HG03521 (cell line): ENCODE results near the gene TRMT61A.
"Not testable (repeated sequence)": the region's sequence is repeated elsewhere in the genome, so short reads cannot be mapped to it uniquely, and the experiment has no call there.

Experiments
- ATAC-seq: cut with Tn5 transposase; IDR thresholded peaks from one replicate; pipeline ENCODE4 v1.9.1; 2021; ENCODE audit warnings: mild to moderate bottlenecking, moderate library complexity; ENCODE audit not compliant: unreplicated experiment

The TRMT61A gene

DNA sequence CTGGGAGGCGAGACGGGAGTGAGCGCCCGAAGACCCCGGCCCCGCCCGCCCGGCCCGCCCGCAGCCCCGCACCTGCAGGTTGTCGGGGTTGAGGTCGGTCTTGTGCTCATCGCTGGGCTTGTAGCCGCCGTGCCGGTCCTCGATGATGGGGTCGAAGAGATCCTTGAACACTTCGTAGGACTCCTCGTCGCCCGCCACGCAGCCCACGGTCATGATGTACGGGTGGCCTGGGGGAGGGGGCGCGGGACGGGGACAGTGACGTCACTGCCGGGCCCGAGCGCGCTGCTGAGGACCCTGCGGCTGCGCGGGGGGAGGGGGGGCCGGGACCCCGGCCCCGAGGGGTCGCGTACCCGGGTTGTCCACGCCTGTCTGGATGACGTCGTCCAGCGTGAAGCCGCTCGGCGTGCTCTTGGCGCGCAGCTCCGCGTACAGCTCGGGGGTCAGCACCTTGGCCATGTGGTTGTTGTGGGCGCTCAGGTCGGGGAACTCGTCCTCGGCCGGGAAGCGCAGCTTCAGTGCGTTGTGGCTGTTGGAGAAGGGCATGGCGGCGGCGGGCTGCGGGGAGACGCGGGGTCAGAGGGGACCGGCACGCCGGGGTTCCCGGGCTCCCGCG, 6.9 kb upstream of the TRMT61A start:
- ATAC-seq, result no peak

DNA sequence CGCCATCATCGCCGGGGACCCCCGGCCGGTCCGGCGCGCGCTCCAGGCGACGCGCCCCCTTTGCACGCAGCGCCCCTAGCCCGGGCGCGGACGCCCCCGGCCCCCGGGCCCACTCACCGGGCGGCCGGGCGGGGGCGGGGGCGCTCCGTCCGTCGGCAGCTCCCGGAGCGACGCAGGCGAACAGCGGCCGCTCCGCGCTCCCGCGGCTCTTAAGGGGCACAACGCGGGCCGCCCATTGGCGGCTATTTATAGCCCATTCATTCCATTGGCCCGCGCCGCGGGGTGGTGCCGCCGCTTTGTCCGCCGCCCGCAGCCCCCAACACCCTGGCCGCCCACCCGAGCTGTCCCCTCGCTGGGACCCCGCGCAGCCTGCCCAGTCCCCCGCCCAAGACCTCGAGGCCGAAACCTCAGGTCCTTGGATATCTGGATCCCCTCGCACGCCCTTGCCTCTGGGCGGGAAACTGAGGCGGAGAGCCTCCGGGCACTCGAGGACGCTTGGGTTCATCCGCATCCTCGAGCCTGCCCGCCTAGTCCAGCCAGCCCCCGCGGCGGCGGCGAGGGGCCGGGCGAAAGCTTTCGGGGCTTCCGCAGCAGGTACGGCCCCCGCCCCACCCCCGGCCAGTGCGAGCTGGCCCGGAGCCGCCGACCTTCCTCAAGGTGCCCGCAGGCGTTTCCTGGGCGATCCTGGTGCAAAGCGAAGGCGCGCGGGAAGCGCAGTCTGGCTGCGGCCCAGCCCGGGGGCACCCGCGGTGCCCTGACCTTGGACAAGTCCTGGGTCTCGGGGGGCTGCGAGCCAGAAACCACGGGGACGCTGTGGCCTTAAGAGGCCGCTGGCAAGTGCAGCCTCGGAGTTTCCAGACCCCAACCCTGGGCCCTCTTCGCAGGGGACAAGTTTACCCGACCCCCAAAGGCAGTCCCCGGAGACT, 6.1 kb upstream of the TRMT61A start, which contains the start of gene CKB:
Gene CKB (minus strand): TSS at position 182 of the 926 bp plus-strand sequence. CDS start 337 bp downstream, outside the sequence.
- no peak for ATAC-seq

- no peak for ATAC-seq
These were observed 5.4 kb upstream of the TRMT61A start for GRCh38 chr14:103523575-103523954.

DNA sequence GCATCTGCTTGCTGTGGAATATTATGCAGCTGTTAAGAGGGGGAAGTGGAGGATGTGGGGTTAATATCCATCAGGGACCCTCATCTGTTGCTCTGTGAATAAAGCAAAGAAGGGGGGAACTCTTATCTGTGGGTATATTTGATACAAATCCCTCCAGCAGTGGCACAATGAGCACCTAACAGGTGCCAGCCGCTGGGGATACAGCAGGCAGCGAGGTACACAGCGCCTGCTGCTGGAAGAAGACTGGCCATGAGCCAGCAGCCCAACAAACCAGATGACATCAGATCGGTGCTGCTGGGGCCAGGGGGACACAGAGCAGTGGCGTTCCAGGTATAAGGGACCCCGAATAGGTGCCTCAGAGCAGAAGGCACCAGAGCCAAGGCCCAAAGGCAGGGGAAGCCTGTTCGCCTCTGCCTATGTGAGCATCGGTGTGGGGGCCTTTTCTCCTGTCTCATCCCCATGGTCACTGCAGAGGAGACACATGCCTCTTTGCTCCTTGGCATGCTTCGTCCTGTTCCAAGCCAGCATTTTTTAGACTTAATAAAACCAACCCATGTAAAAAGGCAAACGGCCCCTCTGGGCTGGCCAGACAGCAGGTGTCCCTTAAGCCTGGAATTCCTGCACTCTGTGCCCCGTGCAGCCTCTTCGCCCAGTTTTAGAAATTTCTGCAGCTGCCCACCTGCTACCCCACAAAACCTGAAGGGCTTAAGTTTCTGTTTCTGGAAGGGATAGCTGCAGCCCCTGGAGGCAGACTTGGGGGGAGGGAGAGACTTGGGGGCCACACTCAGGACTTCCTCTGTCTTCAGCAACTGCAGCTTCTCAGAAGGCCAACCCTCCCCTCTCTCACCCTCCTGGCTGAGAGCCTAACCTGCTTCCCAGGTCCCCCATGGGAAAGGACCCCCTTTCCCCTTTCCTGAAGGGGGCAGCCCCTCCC, 4.7 kb upstream of the TRMT61A start:
- ATAC-seq, result no peak

GRCh38 chr14:103525430-103526246, 3.4 kb upstream of the TRMT61A start:
- not testable (repeated sequence) for ATAC-seq

- no peak for ATAC-seq
These were observed 2.6 kb upstream of the TRMT61A start for GRCh38 chr14:103526247-103526913.

- ATAC-seq, result no peak
These were observed 2.1 kb upstream of the TRMT61A start for GRCh38 chr14:103526914-103527248.

GRCh38 chr14:103527408-103528145, 1.4 kb upstream of the TRMT61A start:
- no peak for ATAC-seq

DNA sequence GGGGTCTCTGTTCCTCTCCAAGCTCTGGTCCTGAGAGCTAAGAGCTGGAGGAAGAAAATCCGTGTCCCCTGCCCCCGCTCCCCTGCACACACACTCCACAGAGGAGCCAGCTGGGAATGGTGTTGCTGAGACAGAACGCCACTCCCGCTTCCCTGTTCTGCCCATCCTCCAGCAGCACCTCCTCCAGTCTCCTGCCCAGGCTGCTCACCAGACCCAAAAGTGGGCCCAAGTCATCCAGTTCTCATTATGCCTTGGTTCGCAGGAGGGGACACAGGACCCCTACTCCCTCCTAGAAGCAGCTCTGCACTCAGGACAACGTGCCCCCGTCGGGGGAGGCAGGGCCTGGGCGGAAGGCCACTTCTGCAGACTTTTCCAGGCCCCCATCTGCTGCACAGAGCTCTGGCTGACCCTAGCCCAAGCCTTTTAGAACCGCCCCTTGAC, 830 bp upstream of the TRMT61A start:
- no peak for ATAC-seq

DNA sequence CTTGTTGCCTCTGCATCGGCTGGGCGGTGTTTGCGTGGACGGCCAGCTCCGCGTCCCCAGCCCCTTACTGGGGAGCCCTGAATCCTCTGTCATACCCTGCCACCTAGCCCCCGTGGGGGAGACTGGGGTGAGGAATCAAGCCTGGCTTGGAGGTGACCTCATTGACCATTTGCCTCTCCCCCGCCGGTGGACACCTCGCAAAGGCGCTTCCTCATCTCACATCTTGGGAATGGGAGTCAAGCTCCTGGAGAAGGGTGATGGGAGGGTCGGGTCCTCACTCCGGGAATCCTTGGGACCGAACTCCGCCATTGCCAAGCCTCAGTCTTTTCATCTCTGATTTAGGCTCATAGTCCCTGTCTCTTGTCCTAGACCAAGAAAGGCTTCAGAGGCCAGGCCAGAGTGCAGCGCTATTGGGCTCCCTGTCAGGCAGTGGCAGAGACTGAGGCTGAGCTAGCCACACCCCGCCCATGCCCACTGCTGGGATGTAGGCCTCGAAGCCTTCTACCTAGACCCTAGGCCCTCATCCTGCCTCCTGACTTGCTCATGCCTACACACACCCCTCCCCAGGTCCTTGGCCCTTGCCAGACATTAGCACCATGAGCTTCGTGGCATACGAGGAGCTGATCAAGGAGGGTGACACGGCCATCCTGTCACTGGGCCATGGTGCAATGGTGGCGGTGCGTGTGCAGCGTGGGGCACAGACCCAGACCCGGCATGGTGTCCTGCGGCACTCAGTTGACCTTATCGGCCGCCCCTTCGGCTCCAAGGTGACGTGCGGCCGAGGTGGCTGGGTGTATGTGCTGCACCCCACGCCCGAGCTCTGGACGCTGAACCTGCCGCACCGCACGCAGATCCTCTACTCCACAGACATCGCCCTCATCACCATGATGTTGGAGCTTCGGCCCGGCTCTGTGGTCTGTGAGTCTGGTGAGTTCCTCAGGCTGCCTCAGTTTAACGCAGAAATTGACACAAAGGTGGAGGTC, 678 bp downstream of the TRMT61A start:
- no peak for ATAC-seq

GRCh38 chr14:103530390-103530789, 1.4 kb downstream of the TRMT61A start:
- no peak for ATAC-seq

DNA sequence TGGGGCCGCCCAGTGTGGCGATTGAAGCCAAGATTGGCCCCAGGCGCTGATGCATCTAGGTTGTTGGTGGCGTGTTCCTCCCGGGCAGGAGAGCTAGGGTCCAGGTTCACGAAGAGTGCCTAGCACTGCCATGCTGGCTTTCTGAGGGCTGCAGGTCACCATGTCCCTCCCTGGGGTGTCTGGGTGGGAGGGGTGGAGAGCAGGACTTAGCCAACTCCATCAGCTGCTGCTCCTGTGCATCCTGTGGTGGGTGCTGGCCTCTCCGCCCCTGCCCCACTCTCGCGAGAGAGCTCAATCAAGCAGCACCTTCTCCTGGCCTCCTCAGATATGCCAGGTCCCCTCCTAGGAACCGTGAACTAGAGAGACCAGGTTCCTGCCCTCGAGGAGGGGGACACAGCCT, 1.8 kb downstream of the TRMT61A start:
- ATAC-seq, result no peak

DNA sequence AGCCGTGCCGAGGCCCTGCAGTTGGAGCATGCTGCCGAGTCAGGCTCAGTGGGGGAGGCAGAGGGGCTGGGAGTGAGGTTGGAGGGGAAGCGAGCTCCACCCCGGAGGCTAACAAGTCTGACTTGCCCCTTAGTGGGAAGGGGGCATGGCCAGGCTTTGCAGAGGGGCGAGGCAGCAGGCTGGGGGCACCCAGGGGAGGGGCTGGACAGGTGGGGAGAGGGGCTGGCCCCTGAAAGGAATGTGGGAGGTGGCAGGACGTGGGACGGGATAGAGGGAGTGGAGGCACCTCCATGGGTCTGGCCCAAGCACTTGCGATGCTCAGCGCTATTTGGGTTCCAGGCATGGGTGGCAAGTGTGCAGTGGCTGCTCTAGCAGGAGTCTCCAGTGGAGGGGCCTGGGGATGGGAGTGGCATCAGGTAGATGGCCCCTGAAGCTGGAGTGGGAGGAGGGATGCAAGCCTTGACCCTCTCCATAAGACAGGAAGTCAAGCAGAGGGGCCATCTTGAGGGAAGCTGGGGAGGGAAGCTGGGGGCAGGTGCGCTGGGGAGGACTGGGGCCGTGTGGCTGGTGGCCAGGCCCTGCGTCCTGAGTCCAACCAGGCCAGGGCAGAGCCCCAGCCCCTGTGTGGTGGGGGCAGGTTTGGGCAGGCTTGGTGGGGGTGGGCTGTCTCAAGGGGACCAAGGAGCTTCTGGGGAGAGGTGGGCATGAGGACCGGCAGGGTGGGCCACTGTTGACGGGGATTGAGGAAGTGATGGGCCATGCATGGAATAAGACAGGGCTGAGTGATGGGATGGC, 2.6 kb downstream of the TRMT61A start:
- no peak for ATAC-seq

GRCh38 chr14:103532216-103533136, 3.5 kb downstream of the TRMT61A start:
- no peak for ATAC-seq

DNA sequence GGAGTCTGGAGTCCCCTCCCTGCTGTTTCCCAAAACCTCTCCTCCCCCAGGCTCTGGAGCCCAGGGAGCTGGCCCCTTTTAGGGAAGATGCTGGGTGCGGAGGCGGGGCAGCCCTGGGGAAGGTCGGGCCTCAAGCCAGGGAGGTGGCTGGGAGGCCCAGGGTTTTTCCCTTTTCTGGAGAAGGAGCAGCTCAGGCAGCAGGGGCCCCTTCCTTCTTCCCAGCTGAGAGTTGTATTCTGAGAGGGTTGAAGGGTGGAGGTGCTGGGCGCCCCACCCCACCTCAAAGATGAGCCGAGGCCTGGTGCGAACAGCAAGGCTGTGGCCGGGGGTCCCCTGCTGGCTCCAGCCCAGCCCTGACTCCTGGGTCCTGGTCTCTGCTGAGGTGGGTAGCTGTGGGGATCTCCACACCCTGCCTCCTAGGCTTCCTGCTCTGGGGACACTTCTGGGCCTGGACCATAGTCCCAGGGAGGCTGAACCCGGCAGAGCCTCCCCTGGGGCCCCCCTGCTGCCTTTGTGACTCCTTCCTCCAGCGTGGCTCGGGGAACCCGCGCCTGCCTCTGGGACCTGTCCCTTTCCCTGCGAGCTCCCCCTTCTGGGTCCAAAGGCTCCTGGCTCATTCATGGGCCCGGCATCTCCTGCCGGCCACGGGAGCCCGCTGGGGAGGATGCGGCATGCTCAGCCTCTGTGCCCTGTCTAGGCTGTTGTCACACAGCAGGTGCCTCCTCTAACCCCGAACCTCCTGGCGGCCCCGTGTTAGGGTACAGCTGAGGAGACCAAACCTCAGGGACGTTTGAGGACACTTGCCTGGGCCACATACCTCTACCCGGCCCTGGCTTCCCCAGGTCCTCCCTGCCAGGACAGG, 4.4 kb downstream of the TRMT61A start:
- ATAC-seq, result no peak
